H1 (cell line): Measurements from ENCODE around the gene GPC4. TPM values are rescaled to one million over a fixed set of nuclear protein-coding genes. Genes with fewer than 3 reads are reported as not detected.

Source experiments
- BCL11A ChIP-seq, 2 experiments: IDR thresholded peaks; one replicate each; pipeline ENCODE4 v1.6.1; 2011; ENCODE audit warnings: low read depth in 2 of 2, low read length in 2 of 2, mild to moderate bottlenecking in 2 of 2
- CHD1 ChIP-seq: IDR thresholded peaks from 2 replicates; pipeline ENCODE4 v1.6.1; 2012; ENCODE audit warnings: low read depth, low read length, improper control_type of control experiment
- CHD2 ChIP-seq: IDR thresholded peaks from 2 replicates; pipeline ENCODE4 v1.6.1; 2012; ENCODE audit warnings: low read length, improper control_type of control experiment
- KDM5A ChIP-seq: fragments of 200-600 bp; IDR thresholded peaks from 2 replicates; pipeline ENCODE4 v1.7.1; 2012; ENCODE audit warnings: mild to moderate bottlenecking, low read length, inconsistent platforms, mixed read lengths
- RFX5 ChIP-seq: IDR thresholded peaks from 2 replicates; pipeline ENCODE4 v1.6.1; 2011; ENCODE audit warnings: low read depth, low read length, improper control_type of control experiment, borderline replicate concordance
- SIRT6 ChIP-seq: IDR thresholded peaks from one replicate; pipeline ENCODE4 v1.7.1; 2012; ENCODE audit warnings: low read length, inconsistent platforms
- SRF ChIP-seq: IDR thresholded peaks from 2 replicates; pipeline ENCODE4 v1.6.1; 2011; ENCODE audit warnings: mild to moderate bottlenecking, low read depth, low read length, moderate library complexity
- SUZ12 ChIP-seq: fragments of 200-600 bp; sonication (generic); IDR thresholded peaks from 2 replicates; pipeline ENCODE4 v1.6.1; 2012; ENCODE audit warnings: mild to moderate bottlenecking, inconsistent platforms, low read length, moderate library complexity, mixed read lengths
- TBP ChIP-seq: IDR thresholded peaks from 2 replicates; pipeline ENCODE4 v1.6.1; 2011; ENCODE audit warnings: low read depth, low read length, improper control_type of control experiment
- TCF12 ChIP-seq: IDR thresholded peaks from 2 replicates; pipeline ENCODE4 v1.6.1; 2011; ENCODE audit warnings: low read depth, mild to moderate bottlenecking, low read length
- YY1 ChIP-seq: IDR thresholded peaks from 2 replicates; pipeline ENCODE4 v1.6.1; 2011; ENCODE audit warnings: low read depth, mild to moderate bottlenecking, low read length
- polyA plus RNA-seq, 7 experiments: library from polyadenylated mRNA; depleted of rRNA in 3 of 7; stranded (reverse) in 5 of 7; unstranded in 2 of 7; fragments of >200 nt in 5 of 7; fragments of 200-250 nt in 2 of 7; gene quantifications; 1 replicate in 5 of 7; 2 replicates in 1 of 7; 4 replicates in 1 of 7; pipeline versions ENCODE4 v1.2.1 to v1.2.3, GENCODE V29; 2011 to 2013; ENCODE audit warnings: missing spikeins in 2 of 7, mixed read lengths in 2 of 7
- total RNA-seq: library from RNA; stranded (reverse); fragmentation: NEBNext Ultra II Directional; extraction: Animal tissue kit (Norgen Biotek cat#: 25700); gene quantifications from 2 replicates; pipeline ENCODE4 v1.2.1, GENCODE V29; 2021

The GPC4 gene
- total and polyA plus RNA-seq, 2 of the 8 experiments (the other 6 are each of a cell fraction or from before 2014, with no cell fraction given), result 46.8 to 230 TPM

- no peak for TF ChIP-seq KDM5A
- no peak for TF ChIP-seq TCF12
- no peak for TF ChIP-seq YY1
- TF ChIP-seq BCL11A (IDR thresholded peaks at IDR 0.05; ENCODE audit: low read depth in 2 of 2, low read length in 2 of 2), result no peak
- TF ChIP-seq TBP, result no peak
- TF ChIP-seq CHD1, result no peak
- TF ChIP-seq CHD2, result no peak
- TF ChIP-seq RFX5, result no peak
- no peak for TF ChIP-seq SUZ12
- no peak for TF ChIP-seq SRF
- TF ChIP-seq SIRT6, result no peak
Observed at GRCh38 chrX:133412246-133412645, 3.0 kb downstream of the GPC4 start (continued).
